NCI-H2227 treated with DMSO at 0.1 percent for 48 hours (cell line): ENCODE measurements around the gene MMP17.

Experiments
- DNase-seq: peaks from one replicate; lab custom pipeline; 2025; lab: John Stamatoyannopoulos, UW

The MMP17 gene

GRCh38 chr12:131830914-131831571, 2.9 kb downstream of the MMP17 start:
- DNase-seq: no peak

GRCh38 chr12:131831635-131832041, 3.4 kb downstream of the MMP17 start:
- peak; percentile 26 for DNase-seq

- peak; percentile 40 for DNase-seq
Observed at GRCh38 chr12:131832321-131833231, 4.4 kb downstream of the MMP17 start.

GRCh38 chr12:131833288-131833895, 5.2 kb downstream of the MMP17 start:
- DNase-seq: no peak

DNA sequence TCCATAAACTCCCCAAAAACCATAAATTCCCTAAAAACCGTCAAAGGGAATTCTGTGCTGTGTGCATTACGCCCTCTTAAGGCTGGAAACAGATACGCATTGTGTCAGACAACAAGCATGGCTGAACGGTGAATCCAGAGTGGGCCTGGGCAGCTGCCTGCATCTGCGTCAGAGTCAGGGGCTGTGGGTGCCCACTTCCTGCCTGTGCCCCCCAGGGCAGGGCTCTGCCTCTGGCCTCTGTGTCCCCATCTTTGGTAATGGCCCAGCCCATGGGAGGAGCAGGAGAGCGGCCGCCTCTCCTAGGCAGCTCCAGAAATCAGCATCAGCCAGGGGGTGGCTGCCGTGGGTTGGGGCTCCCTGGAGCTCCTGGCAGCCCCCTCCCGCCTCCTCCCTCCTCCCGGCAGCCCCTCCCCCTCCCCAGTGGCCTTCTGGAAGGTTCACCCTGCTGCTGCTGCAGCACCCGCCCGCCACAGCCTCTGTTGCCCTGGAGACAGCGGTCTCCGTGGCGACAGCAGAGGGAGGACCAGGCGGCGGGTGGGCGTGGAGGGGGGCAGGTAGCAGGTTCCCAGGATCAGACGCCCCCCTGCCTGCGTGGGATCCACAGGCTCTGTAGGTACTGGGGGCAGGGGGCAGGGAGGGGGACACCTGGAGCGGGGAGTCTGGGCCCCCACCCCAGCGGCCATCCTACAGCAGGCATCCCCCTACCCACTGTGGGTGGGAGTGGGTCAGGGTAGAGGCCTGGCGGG, 5.9 kb downstream of the MMP17 start:
- DNase-seq: peak; percentile 74

DNA sequence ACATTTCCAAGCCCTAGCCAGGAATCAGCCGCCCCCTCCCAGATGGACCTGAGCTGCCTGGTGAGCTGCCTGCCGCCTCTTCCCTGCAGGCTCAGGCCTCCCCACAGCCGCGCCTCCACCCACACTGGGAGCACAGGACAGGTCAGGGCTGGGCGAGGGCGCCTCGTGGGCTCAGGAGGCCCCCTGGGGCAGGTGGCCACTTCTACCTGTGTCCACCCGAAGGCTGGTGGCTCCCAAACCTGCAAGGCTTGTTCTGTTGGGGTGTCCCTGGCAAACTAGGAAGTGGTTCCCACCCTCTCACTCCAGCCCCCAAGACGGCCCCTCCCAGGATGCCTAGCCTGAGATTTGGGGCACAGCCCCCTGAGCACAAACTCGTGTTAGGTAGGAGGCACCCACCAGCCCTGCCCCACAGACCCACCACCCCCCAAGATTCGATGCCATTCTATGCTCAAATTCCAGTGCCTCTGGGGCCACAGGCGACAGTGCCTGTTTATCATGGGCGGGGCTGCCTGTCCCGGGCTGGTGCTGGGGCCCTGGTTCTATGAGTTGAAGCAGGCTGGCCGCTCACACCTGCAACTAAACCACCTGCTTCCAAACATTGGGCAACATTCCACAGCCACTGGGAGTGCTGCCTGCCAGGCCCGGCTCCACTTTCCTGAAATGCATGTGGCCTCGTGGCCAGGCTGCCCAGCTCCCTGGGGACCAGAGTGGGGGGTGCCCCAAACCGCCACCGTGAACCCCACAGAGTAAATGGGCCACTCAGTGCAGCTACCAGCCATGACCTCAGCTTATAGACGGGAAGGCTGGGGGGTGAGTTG, 6.8 kb downstream of the MMP17 start:
- no peak for DNase-seq

GRCh38 chr12:131835616-131836171, 7.5 kb downstream of the MMP17 start:
- no peak for DNase-seq

DNA sequence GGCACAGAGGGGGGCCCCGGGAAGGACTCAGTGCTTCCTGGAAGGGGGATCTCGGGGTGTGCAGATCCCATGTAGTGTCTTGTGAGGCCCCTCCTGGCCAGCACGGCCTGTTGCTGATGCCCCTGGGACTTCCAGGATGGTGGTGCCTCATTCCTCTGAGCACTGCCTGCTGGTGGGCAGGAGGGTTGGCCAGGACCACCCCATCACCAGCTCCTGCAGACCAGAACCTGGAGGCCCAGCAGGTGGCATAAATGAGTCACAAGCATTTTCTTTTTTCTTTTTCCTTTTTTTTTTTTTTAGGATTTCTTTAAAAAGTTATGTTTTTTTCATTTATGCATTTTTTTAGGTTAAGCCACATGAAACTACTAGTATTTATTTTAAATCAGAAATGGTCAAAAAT, 8.0 kb downstream of the MMP17 start:
- no peak for DNase-seq

GRCh38 chr12:131836714-131837397, 8.7 kb downstream of the MMP17 start:
- no peak for DNase-seq

- DNase-seq: no peak
Observed at GRCh38 chr12:131840643-131841416, 12.6 kb downstream of the MMP17 start.

- no peak for DNase-seq
Observed at GRCh38 chr12:131841547-131841946, 13.4 kb downstream of the MMP17 start.

GRCh38 chr12:131842169-131842568, 14.0 kb downstream of the MMP17 start:
- no peak for DNase-seq

DNA sequence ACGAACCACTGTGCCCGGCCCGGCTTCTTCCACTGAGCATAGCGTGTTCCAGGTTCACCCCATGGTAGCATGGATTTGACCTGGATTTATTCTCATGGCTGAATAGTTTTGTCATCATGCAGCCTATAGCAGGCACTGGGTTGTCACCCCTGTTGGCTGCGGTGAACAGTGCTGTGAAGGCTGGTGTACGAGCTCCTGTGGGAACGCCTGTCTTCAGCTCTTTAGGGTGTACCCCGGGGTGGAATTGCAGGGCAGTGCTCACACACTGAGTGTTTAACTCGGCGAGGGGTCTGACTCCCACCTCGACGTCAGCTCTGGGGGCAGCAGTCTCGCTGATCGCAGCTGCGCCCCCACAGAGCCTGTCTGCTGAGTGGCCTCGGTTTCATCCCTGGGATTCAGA, 15.3 kb downstream of the MMP17 start:
- DNase-seq: no peak

DNA sequence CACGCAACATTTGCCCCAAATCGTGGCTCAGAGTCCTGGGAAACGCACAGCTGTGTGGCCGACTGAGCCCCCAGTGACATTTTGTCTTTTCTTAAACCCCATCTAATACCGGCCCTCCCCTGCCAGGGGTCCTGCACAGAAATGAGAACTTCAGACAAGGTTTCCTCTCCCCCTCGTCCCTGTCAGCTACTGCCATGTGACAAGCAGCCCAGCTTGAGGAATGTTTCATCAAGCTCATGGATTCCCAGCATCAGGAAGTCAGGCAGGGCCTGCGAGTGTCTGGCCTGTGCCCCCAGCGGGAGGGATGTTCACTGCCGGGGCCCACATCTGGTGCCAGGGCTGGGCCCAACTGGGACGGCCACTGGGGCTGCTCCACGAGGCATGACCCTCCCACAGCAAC, 15.9 kb downstream of the MMP17 start:
- DNase-seq: no peak

- DNase-seq: no peak
Observed at GRCh38 chr12:131844656-131845055, 16.5 kb downstream of the MMP17 start.

DNA sequence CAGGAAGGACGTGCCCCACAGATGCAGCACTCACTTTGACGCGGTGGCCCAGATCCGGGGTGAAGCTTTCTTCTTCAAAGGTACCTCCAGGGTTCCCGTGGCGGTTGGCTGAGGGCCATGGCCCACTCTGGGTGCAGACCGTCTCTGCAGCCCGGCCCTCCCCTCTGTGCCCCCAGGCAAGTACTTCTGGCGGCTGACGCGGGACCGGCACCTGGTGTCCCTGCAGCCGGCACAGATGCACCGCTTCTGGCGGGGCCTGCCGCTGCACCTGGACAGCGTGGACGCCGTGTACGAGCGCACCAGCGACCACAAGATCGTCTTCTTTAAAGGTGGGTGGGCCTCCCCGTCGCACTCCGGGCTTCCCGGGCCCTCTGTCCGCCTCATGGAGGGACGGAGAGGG, 16.9 kb downstream of the MMP17 start:
- no peak for DNase-seq

DNA sequence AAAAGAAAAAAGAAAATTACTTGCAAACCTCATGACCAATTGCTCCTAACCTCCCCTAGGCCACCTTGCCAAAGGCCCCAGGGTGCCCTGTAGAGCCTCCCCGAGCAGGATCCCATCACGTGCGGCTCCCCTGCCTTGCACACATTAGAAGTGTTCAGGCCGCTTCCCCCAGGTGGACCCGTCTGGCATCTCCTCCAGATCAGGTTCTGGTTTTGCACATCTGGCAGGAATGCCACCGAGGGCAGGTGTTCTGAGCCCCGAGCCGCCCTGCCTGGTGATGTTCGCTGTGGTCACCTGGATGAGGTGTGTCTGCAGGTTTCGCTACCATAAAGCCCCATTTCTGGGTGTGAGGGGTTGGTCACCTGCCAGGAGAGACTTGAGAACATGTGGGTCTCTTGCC, 19.3 kb downstream of the MMP17 start:
- DNase-seq: no peak

DNA sequence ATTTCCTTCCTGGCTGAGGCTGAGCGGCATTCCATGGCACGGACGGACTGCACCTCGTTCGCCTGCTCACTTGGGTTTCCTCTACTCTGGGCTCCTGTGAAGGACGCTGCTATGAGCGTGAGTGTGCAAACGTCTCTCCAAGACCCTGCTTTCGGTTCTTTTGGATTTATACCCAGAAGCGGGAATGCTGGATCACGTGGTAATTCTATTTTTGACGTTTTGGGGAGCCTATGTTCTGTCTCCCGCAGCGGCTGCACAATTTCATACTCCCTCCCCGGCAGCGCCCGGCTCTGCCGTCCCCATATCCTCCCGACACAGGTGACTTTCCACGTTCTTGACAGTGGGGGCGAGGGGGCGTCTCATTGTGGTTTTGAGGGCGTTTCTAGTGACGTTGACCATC, 20.6 kb downstream of the MMP17 start:
- no peak for DNase-seq

- no peak for DNase-seq
Observed at GRCh38 chr12:131849700-131850553, 21.7 kb downstream of the MMP17 start.
